ENCODE results near the gene TRIAP1. TPM values are rescaled to one million over a fixed set of nuclear protein-coding genes. Genes with fewer than 3 reads are reported as not detected.

TRIAP1 gene
- total RNA-seq, 1 experiment from 2014 or later, result 27.5 TPM

- no peak for DNase-seq
- POLR2A ChIA-PET (ENCODE audit: unreplicated experiment), result no interaction called here
- Histone ChIP-seq H3K36me3 (ENCODE audit: low read depth) (no peaks in the 10 kb centered on the region), H3K27ac (no peak overlapping the region), H3K27me3 (ENCODE audit: insufficient read depth, low read depth) (no peaks in the 10 kb centered on the region), H3K4me1 (replicated peaks; ENCODE audit: insufficient read depth) (no peaks in the 10 kb centered on the region), H4K20me1 (ENCODE audit: insufficient read depth) (no peaks in the 10 kb centered on the region), H3K4me3 (no peak overlapping the region), H3K4me2 (no peak overlapping the region), H3K9me3 (ENCODE audit: insufficient read depth, low read depth) (no peaks in the 10 kb centered on the region), H3K79me2 (ENCODE audit: low read depth) (no peaks in the 10 kb centered on the region), H2AFZ (no peak overlapping the region), H3K9me2 (ENCODE audit: insufficient read depth) (no peaks in the 10 kb centered on the region), H3F3A (ENCODE audit: insufficient read depth, low read depth) (no peaks in the 10 kb centered on the region)
- CTCF ChIA-PET, result no interaction called here
- intact Hi-C loops (cut with micrococcal nuclease; ENCODE audit: unreplicated experiment), result no loop called here
- TF ChIP-seq CTCF (conservative IDR thresholded peaks at IDR 0.05) (no peak), EZH2 (IDR thresholded peaks at IDR 0.05; ENCODE audit: low read depth) (no peak)
- BruUV-seq (replicated peaks), result no TSS peak
These were observed 24.5 kb downstream of the TRIAP1 start for GRCh38 chr12:120421701-120422100.

DNA sequence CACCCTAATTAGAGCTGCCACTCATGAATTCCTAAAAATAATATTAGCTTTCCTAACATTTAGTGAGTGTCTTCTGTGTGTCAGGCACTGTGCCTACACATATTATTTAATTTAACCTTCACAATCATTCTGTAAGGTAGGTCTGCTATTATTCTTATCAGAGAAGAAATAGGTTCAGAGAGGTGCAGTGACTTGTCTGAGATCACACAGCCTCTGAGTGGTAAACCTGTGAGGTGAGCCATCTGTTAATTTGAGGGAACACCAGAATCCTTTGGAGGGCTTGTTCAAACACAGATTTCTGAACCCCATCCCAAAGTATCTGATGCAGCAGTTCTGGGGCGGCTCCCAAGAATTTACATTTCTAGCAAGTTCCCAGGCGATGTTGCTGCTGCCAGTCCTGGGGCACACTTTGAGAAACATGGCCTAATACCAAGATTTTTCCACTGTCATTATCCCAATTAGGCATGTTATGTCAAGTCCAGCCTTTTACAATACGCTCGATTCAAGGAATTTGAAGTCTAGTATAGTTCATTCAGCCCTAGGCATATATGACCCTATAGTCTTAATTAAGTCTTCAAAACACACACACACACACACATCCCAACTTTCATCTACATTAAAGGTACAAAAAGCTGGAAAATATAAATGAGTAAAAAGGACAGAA is 28.1 kb downstream of the TRIAP1 start:
- H2AFZ ChIP-seq, result no peak overlapping the region
- H4K20me1 ChIP-seq (ENCODE audit: insufficient read depth), result no peaks in the 10 kb centered on the region
- no peak overlapping the region for H3K4me3 ChIP-seq
- H3K27ac ChIP-seq, result no peak overlapping the region
- no peak for DNase-seq
- no peaks in the 10 kb centered on the region for H3K36me3 ChIP-seq (ENCODE audit: low read depth)
- no peaks in the 10 kb centered on the region for H3K9me2 ChIP-seq (ENCODE audit: insufficient read depth)
- H3K4me2 ChIP-seq, result no peak overlapping the region
- ChIA-PET POLR2A (ENCODE audit: unreplicated experiment) (no interaction called here), CTCF (no interaction called here)
- H3K27me3 ChIP-seq (ENCODE audit: insufficient read depth, low read depth), result no peaks in the 10 kb centered on the region
- no peaks in the 10 kb centered on the region for H3K9me3 ChIP-seq (ENCODE audit: insufficient read depth, low read depth)
- no peaks in the 10 kb centered on the region for H3K4me1 ChIP-seq (replicated peaks; ENCODE audit: insufficient read depth)
- intact Hi-C loops (cut with micrococcal nuclease; ENCODE audit: unreplicated experiment), result no loop called here
- no TSS peak for BruUV-seq (replicated peaks)
- no peak for TF ChIP-seq CTCF (conservative IDR thresholded peaks at IDR 0.05)
- no peak for TF ChIP-seq EZH2 (IDR thresholded peaks at IDR 0.05; ENCODE audit: low read depth)
- H3K79me2 ChIP-seq (ENCODE audit: low read depth), result no peaks in the 10 kb centered on the region
- H3F3A ChIP-seq (ENCODE audit: insufficient read depth, low read depth), result no peaks in the 10 kb centered on the region

- no peaks in the 10 kb centered on the region for H3K9me2 ChIP-seq (ENCODE audit: insufficient read depth)
- no peaks in the 10 kb centered on the region for H3K79me2 ChIP-seq (ENCODE audit: low read depth)
- no peak for DNase-seq
- ChIA-PET CTCF (no interaction called here), POLR2A (ENCODE audit: unreplicated experiment) (no interaction called here)
- no peaks in the 10 kb centered on the region for H4K20me1 ChIP-seq (ENCODE audit: insufficient read depth)
- BruUV-seq (replicated peaks), result no TSS peak
- H3K4me2 ChIP-seq, result no peak overlapping the region
- no peak overlapping the region for H3K4me3 ChIP-seq
- intact Hi-C loops (cut with micrococcal nuclease; ENCODE audit: unreplicated experiment), result no loop called here
- H3K27me3 ChIP-seq (ENCODE audit: insufficient read depth, low read depth), result no peaks in the 10 kb centered on the region
- no peak overlapping the region for H3K27ac ChIP-seq
- TF ChIP-seq CTCF (conservative IDR thresholded peaks at IDR 0.05), result no peak
- TF ChIP-seq EZH2 (IDR thresholded peaks at IDR 0.05; ENCODE audit: low read depth), result no peak
- H2AFZ ChIP-seq, result no peak overlapping the region
- no peaks in the 10 kb centered on the region for H3K9me3 ChIP-seq (ENCODE audit: insufficient read depth, low read depth)
- no peaks in the 10 kb centered on the region for H3F3A ChIP-seq (ENCODE audit: insufficient read depth, low read depth)
- no peaks in the 10 kb centered on the region for H3K4me1 ChIP-seq (replicated peaks; ENCODE audit: insufficient read depth)
- no peaks in the 10 kb centered on the region for H3K36me3 ChIP-seq (ENCODE audit: low read depth)
These were observed 29.5 kb downstream of the TRIAP1 start for GRCh38 chr12:120416490-120417216.

Measured in PC-9 (cell line).